HG02981 (cell line): Measurements from ENCODE around the gene ERBB4.

Experiments used
- ATAC-seq: cut with Tn5 transposase; IDR thresholded peaks from one replicate; pipeline ENCODE4 v1.9.1; 2021; ENCODE audit warnings: mild to moderate bottlenecking, moderate library complexity; ENCODE audit not compliant: unreplicated experiment

The ERBB4 gene

DNA sequence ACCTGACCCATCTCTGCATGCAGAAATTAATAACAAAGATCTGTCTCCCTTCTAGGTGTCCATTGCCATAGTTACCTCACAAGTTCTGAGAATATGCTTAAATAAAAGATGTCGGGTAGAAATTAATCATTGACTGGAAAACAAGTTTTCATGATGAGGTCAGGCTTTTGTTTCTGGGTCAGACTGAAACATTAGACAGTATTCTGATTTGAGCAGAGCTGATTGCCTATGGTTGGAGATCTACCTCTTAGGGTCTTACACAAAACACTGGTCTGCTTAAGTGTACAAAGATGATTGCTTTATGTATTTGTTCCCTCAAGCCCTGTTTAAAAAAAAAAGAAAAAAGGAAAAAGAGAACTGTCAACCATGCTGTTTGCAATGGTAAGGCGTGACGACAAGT, 1025.8 kb downstream of the ERBB4 start:
- ATAC-seq, result no peak

DNA sequence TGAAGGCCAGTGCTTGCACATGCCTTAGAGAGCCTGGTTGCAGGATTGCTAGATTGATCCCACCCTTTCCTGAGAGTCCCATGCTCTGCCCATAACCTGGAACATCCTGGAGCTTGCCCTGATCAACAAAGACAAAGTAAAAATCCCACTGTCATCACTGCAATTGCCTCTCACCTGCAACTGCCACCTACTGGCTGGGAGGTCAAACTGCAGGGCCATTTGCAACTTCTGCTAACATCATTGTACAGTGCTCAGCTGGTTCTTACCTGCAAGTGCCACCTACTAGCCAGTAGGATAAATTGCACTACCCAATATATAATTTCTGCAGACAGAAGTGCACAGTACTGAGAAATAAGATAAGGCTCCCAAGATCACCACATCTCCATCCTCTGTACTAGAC, 1034.7 kb downstream of the ERBB4 start:
- ATAC-seq, result no peak

DNA sequence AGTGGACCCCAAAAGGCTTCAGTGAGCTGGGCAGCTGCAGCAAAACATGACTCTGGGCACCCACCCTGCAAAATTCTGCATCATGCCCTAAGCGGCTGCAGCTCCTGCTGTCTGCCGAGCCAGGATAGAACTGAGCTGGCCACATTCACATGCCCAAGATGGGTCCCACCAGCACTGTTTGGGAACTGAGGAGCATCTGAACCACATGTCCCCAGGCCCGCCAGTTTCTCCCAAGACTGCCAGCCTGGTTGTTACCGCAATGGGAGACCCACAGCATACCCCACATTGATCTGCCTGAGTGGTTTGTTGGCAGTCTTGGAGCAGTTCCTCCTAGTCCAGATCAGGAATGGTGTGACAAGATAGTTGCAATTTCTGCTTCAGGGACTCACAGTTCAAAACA, 1035.4 kb downstream of the ERBB4 start:
- ATAC-seq, result no peak

DNA sequence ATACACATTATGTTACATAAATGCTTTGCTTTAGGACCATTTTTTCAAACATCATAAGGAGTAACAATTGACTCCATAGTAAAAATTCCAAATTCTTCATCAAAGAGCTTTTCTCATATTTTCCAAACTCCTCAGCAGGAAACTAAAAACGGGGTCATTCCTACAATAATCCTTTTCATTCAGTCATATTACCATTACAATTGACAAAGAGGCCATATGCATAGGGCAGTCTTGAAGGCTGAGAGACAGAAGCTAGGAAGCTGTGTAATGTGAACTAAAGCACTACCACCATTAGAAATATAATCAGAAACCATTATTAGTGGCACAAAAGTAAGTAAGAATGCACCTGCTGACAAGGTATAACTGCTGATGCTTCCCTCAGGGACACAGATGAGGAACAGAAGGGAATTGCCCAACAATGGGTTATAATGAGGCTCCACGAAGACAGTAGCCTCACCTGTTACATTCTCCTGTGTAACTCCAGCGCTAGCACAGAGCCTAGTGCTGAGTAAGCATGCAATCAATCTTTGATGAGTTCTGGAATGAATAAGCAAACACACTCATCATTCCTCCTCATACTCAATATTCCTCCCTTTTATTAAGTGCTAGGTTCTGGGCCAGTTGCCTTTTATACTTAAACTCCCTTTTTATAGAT, 1039.9 kb downstream of the ERBB4 start:
- ATAC-seq, result no peak

DNA sequence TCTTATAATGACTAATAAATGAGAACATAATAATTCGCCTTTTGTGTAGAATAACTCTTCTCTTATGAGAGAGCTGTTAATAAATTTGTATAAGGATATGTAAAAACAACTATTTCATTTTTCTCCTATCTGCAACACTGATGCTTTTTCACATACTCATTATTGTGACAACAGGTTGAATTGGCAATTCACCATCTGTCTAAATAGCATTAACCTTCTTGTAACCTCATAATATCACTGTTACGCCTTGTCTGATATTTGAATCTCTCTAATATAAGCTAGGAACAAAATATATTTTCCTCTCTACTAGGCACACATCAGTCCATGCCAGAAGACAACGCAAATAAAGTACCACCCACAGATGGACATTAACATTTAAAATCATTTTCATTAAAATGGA, 1043.3 kb downstream of the ERBB4 start:
- ATAC-seq, result no peak

DNA sequence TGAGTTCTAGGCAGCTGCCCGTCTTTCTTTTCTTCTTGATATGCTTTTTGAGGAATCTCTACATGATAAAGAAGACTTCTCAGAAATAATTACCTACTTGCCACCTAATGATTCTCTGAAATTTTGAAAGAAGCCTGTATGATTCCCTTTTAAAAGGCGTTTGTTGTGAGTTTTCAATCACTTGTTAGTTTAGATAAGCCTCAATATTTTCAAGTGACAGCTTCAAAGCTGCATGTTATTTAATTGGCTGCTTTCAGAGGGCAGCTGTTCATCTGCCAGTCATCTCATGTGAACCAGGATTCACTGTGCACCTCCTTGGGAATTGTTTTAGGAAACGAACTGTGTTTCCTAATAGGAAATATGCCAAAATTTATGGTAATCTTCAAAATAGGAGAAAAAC, 1044.1 kb downstream of the ERBB4 start:
- no peak for ATAC-seq

DNA sequence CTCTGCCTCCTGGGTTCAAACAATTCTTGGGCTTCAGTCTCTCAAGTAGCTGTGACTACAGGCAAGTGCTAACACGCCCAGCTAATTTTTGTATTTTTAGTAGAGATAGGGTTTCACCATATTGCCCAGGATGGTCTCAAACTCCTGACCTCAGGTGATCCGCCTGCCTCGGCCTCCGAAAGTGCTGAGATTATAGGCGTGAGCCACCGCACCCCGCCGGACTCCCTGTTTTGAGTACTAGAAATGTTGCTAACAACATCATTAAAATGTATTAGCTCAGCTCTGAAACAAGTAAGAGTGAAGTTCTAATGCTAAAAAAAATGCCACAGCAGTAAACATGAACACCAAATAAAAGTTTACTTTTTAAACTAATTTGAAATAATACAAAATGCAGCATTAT, 1044.5 kb downstream of the ERBB4 start:
- ATAC-seq, result no peak

DNA sequence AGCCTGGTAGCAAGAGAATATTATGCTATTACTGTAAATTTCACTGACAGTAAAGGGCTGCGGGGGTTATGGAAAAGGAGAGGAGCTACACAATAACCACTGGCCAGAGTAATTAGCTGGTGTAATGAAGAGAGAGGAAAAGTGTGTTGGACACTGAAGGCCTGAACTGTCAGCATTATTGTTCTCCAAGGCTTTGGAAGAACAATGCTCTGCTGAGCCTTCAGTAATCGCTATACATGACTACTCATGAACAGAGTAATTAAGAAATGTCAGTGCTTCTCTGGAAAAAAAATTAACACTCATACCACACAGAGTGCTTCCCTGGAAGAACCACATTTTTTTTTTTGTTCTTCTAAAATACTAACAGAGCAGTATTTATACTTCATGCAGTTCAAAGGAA, 1050.9 kb downstream of the ERBB4 start:
- no peak for ATAC-seq

DNA sequence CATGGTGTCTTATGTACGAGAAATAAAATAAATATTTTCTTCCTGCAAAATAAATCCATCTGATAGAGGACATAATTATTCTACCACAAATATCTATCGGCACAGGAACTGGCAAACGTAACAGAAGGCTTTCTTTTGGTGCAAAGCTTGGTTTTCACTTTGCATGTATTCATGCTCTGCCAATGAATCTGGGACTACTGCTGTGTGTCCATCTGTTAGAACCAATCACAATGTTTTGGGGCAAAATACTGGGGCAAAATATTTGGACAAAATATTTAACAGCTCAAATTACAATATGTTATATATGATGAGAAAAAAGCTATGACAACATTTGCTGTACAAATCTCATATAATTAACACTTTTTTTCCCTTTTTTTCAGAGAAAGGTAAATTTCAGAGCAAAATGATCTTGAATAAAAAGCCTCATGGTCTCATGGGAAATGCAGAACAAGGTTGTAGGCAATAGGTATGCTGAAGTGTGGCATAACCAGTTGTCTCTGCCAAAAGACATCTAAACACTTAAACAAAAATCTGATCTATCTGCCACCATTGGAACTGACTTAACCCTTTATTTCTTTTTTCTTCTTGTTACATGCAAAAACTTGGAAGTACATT, 1059.0 kb downstream of the ERBB4 start:
- no peak for ATAC-seq

DNA sequence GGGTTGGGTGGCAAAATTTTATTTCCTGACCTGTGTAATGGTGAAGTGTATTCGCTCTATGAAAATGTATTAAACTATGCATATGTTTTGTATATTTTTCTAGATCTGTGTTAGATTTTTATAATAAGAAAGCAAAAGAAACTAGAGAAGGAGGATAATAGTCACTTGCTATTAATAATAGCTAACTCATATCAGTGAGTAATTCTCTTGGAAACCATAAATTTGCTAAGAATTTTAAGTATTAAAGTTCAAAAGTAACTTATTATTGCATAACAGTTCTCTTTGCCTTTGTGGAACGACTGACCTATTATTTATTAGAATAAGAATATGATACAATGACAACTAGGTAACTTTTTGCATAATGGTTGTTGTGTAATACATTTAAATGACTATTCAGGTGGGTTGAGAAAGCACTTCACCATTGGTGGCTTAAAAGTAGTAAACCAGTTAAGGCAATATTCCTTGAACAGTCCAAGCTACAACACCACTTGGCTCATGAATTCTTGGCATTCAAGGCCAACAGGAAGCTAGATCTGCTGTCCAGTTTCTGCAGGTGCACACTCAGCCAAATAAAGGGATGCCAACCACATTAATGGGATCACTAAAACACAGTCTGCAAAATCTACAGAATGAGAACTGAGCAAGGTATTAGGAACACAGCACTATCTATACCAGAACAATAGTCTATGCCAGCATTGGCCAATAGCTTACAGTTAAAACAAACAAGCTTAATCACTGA, 1060.9 kb downstream of the ERBB4 start:
- ATAC-seq, result no peak

DNA sequence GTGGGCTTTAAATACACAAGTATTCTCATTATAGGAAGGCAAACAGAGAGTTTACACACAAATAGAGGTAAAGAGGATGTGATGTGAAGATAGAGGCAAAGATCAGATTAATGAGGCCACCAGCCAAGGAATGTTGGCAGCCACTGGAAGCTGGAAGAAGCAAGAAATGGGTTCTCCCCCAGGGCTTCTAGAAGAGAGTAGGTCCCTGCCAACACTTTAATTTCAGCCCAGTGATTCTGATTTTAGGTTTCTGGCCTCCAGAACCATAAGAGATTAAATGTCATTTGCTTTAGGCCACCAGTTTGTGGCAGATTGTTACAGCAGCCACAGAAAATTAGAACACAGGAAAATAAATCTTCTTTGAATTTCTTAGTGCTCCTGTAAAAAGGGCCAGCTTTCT, 1065.5 kb downstream of the ERBB4 start:
- ATAC-seq, result no peak

DNA sequence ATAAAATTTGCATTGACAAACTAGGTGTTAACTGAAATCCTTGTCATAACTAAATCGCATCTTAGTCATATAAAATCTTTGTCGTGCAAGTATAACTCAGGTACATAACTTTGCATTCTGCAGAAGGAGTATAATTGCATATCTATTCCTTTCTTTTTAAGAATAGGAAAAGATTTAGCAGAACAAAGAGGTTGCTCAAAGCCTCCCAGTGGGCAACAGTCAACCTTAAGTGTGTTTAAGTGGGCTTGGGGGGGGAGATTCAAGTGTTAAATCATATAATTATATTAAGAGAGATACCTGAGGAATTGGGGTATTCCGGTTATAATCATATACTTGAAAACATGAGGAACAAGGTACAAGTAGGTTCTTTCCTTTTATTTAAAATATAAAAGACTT, 1068.9 kb downstream of the ERBB4 start:
- no peak for ATAC-seq

DNA sequence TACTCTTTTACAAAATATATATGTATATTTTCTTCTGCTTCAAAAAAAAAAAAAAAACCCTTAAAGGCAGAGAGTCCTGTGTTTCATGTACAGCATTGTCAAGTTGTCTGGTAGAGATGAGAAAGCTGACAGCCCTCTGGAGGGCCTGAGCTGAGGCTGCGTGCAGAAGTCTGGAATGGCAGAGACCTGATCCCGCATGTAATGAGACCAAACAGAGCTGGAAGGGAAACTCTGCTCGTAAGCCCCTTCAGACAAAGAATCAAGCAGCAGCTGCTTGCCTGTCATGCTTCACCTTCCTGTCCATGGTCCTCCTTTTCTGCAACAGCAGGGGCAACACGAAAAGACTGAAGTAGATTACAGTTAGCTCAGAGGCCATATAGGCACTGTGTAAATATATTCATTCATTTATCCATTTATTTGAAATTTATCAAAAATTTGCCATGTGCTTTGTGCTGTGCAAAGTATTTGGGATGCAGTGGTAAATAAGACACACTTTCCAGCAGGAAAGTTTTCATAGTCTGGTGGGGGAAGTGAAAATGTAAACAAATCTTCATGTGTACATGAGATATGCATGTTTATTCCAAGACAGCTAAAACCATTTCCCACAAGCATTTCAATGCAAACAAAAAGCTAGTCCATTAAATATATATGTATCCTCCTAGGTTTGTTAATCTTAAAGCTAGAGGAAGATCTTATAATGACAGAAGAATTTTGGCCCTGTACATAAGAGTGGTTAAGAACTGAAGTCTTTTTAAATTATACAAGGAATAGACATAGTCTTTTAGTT, 1069.5 kb downstream of the ERBB4 start:
- ATAC-seq, result no peak

DNA sequence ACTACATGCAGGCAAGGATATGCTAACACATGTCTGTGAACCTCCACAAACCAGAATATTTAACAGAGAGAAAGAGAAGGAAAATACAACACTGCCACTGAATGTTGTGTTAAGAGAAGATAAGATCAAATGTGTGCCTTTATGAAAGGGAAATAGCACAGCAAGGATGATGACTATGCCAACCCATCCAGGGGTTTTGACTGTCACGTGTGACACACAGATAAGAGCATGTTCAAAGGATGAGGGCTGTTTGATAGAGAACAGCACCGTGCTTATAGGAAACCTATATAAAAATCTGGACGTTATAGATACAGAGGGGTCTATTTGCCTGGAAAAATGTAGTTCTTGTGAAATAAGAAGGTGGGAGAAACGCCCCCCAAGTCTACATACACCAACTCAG, 1070.4 kb downstream of the ERBB4 start:
- ATAC-seq, result no peak

DNA sequence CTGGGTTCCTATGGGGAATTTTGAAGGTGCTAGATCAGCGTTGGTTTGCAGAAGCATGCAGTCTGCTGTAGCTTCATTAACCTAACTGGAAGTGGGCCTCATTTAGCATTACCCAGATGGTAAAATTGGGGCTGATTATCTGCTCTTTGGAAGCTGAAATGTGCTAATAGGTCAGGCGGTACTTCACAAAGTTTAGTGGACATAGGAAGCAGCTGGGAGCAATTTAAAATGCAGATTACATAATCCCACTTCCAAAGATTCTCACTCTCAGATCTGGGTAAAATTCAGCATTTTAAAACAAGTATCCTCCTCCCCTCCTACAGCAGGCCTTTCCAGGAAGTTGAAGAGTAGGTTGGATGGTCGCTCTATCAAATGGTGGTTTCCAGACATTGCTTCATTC, 1075.2 kb downstream of the ERBB4 start:
- no peak for ATAC-seq

DNA sequence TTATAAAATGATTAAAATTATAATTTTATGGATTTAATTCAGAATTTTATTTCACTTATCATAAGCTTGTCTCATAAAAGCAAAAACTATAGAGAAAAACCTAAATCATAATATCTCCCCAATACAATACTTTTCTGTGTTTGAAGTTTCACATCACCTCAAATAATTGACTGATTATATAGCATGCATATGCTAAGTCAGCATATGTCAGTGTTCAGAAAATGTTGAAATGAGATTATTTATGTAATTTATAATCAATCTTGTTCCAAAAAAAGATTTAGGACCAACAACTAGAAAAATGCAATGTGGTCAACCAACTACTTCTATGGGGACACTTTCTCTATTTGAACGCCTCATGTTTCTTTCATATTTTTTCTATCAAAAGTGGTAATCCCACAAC, 1079.6 kb downstream of the ERBB4 start:
- no peak for ATAC-seq

DNA sequence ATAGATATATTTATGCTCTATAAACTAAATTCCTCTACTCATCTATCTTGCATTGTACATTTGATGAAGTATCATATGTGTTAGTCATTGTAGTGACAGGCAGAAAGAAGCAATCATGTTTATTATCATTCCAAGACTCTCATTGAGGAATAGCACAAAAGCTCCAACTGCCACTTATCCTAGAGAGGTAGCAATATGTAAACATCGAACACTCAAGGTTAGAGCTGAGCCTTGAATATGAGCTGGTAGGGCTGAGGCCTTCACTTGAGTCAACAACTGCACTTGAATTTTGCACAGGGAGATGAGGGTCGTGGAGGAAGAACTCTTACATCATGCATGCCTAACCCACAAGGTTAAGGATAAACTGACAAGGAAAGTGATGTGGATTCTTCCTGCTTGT, 1081.3 kb downstream of the ERBB4 start:
- no peak for ATAC-seq

DNA sequence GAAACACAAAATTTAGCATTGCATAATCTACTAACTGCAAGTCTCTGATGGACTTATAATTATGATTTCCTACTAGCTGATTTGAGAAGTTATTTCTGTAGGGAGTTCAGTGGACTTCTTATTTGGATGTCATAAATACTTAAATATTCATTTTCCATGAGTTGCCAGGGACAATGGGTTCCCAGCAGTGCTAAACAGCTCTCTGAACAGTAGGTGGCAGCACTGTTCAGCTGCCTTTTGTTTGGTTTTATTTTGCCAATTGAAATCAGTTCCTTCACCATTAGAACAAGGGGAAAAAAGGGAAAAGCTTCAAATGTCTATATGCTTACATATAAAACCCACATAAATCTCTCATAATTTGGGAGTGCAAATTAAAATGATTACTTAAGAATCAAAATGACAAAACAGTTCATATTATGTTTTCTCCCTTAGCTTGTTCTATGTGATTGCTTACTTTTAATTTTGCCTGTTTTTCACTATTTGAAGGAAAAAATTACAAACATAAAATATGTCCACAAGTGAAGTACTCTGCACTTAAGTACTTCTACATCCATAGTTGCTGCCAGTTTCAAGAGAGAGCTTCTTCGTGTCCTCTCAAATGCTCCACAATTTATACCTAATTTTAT, 1083.3 kb downstream of the ERBB4 start:
- peak; percentile 80 for ATAC-seq

DNA sequence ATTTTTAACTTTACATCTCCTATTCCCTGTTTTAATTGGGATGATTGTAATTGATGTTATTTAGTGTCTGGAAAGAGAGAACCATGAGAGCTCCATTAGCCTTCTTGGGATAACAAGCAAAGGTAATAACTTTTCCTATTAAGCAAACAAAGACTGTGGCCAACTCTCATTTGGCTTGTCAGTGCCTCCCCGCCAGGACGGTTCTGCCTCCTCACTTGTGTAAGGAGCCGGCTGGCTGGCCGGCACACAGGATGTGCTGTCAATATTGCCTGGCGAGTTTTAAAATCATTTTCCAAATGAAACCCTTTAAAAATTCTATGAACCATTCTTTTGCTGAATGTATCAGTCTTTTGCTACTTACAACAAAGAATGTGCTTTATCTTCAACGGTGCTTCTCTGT, 1083.9 kb downstream of the ERBB4 start:
- no peak for ATAC-seq

DNA sequence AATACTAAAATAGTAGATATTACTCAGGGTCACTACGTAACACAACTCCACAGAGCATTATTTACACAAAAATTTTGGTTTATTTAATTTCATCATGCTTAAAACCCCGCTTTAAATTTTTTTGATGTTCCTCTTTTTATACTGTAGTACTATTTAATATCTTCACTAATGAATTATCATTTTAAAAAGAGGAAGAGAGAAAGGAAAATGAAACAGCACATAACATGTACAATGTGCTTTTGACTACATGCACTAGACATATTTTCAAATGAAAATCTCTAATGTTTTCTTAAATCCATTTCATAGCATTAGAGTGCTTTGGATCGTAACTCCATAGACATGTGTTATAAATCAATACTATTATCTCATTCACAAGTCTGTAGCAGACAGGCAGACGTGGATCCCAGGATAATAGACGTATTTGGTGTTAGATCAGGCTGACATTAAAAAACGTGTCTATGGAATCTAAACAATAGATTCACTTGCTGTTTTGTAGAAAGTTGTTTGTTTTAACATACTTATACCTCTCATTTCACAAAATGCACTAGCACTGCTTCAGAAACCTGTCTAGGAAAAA, 1085.2 kb downstream of the ERBB4 start:
- ATAC-seq, result no peak

DNA sequence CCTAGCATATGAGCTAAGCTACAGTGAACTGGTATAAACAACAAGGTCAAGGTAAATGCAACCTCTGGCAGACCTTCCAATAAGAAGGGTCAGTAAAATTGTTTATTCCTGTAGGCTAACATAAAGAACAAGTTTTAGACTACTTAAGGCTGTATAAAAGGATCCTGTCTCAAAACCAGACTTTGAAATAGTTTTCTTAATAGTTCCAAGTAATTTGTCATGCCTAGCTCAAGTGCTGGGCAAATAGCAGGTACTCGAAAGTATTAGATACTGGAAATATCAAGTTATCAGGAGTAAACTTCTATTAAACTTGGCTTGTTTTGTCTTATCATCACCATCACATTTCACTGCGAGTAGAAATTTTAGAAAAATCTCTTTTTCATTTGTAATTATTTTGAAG, 1087.0 kb downstream of the ERBB4 start:
- ATAC-seq, result no peak
